Natural killer cell (primary cell): ENCODE results near the gene IFITM2. TPM values are rescaled to one million over a fixed set of nuclear protein-coding genes. Genes with fewer than 3 reads are reported as not detected.
A peak's percentile ranks its signal among the peaks of the same experiment; 100 is the strongest.

ENCODE experiments used
- ATAC-seq, 3 donors: fragments of 150-1000 bp in 2 of 3; fragments of 200-7000 bp in 1 of 3; cut with Tn5 transposase; 1 replicate in 1 of 3; 2 replicates in 2 of 3; pipeline ENCODE4 v1.10.0; 2021; ENCODE audit warnings: mild to moderate bottlenecking in 2 of 3, moderate library complexity in 2 of 3
- DNase-seq, 2 donors: peaks; one replicate each; pipeline versions ENCODE4 v3.0.0 to v3.0.0-alpha.2; 2013 to 2021; ENCODE audit warnings: mixed read lengths in 1 of 2
- H3K27ac ChIP-seq: one replicate; pipeline ENCODE4 v1.5.1; 2013; ENCODE audit warnings: mild to moderate bottlenecking, low read length
- H3K27me3 ChIP-seq: one replicate; pipeline ENCODE4 v1.6.1; 2013; ENCODE audit warnings: low read length; ENCODE audit not compliant: control insufficient read depth, insufficient read depth
- H3K36me3 ChIP-seq: one replicate; pipeline ENCODE4 v1.6.1; 2013; ENCODE audit warnings: low read length; ENCODE audit not compliant: control insufficient read depth, insufficient read depth
- H3K4me1 ChIP-seq: one replicate; pipeline ENCODE4 v1.6.1; 2013; ENCODE audit warnings: low read length; ENCODE audit not compliant: control insufficient read depth, insufficient read depth
- H3K4me3 ChIP-seq: one replicate; pipeline ENCODE4 v1.5.1; 2013; ENCODE audit warnings: low read length
- H3K9me3 ChIP-seq: one replicate; pipeline ENCODE4 v1.6.1; 2013; ENCODE audit warnings: low read length; ENCODE audit not compliant: control insufficient read depth, insufficient read depth
- H3K27ac Mint-ChIP-seq, 2 donors: one replicate each; pipeline ENCODE4 v1.8.0; 2022; ENCODE audit warnings: mild to moderate bottlenecking in 2 of 2, mixed read lengths in 2 of 2, moderate library complexity in 1 of 2
- H3K27me3 Mint-ChIP-seq, 2 donors: one replicate each; pipeline ENCODE4 v1.8.0; 2022; ENCODE audit warnings: low read depth in 2 of 2, mixed read lengths in 2 of 2
- H3K36me3 Mint-ChIP-seq: one replicate; pipeline ENCODE4 v1.8.0; 2022; ENCODE audit warnings: mixed read lengths
- H3K4me1 Mint-ChIP-seq, 2 donors: one replicate each; pipeline ENCODE4 v1.8.0; 2022; ENCODE audit warnings: mixed read lengths in 2 of 2
- H3K4me3 Mint-ChIP-seq: one replicate; pipeline ENCODE4 v1.8.0; 2022; ENCODE audit warnings: mild to moderate bottlenecking, moderate library complexity, mixed read lengths
- H3K9me3 Mint-ChIP-seq, 2 donors: one replicate each; pipeline ENCODE4 v1.8.0; 2022; ENCODE audit warnings: mixed read lengths in 2 of 2
- CTCF ChIP-seq: fragments of 200-600 bp; IDR thresholded peaks from one replicate; pipeline ENCODE4 v1.8.0; 2022; ENCODE audit warnings: antibody characterized with exemption
- WGBS: methylation state at CpG from one replicate; pipeline ENCODE4 v1.1.7; 2013; ENCODE audit warnings: missing lambda C conversion rate; ENCODE audit not compliant: insufficient coverage; 5-methylcytosine and 5-hydroxymethylcytosine counted together
- intact Hi-C: fragments of 100-400 bp; cut with micrococcal nuclease; formaldehyde crosslinking; loops from one replicate; pipeline ENCODE4 v1.14.2; 2022
- total RNA-seq, 4 donors: library from RNA; stranded (reverse); fragments of 120-200 nt in 1 of 4; gene quantifications; one replicate each; pipeline versions ENCODE4 v1.2.3 to v1.2.4, GENCODE V29; 2013 to 2022

Gene IFITM2
- total RNA-seq, 3 donors from 2014 or later (not counting 1 experiment from before 2014, with no cell fraction given) = 1,080 to 1,421 (median 1,273) TPM

- Mint-ChIP-seq H3K27ac (peak overlapping the region; percentile 78 to 88), H3K27me3 (no peaks in the 10 kb centered on the region), H3K4me3 (peak overlapping the region; percentile 71), H3K9me3 (no peaks in the 10 kb centered on the region), H3K4me1 (peaks cover 73 to 78% of the 10 kb centered on the region in 2 donors), H3K36me3 (no peaks in the 10 kb centered on the region)
- DNase-seq = no peak
- Histone ChIP-seq H3K36me3 (no peaks in the 10 kb centered on the region), H3K4me1 (peaks cover 85% of the 10 kb centered on the region), H3K27ac (no peak overlapping the region), H3K27me3 (no peaks in the 10 kb centered on the region), H3K4me3 (no peak overlapping the region), H3K9me3 (peaks cover 4% of the 10 kb centered on the region)
- no peak for TF ChIP-seq CTCF
- no peak for ATAC-seq
- intact Hi-C loops = no loop called here
- 94% methylated on average over 1 of the region's 2 CpGs for WGBS
Observed at GRCh38 chr11:329886-330253, 22.3 kb downstream of the IFITM2 start.

- H3K4me3 ChIP-seq = no peak overlapping the region
- WGBS = 50% methylated on average over 14 of the region's 14 CpGs
- H3K36me3 ChIP-seq = no peaks in the 10 kb centered on the region
- peak in 2 of 3 donors; percentile 4 to 10 for ATAC-seq
- H3K9me3 Mint-ChIP-seq = no peaks in the 10 kb centered on the region
- no peaks in the 10 kb centered on the region for H3K36me3 Mint-ChIP-seq
- intact Hi-C loops = no loop called here
- peak in 1 of 2 donors; percentile 30 for DNase-seq
- peak overlapping the region; percentile 86 for H3K4me3 Mint-ChIP-seq
- H3K9me3 ChIP-seq = peaks cover 4% of the 10 kb centered on the region
- peak overlapping the region; percentile 78 to 88 for H3K27ac Mint-ChIP-seq
- no peaks in the 10 kb centered on the region for H3K27me3 ChIP-seq
- peak overlapping the region; percentile 28 for H3K27ac ChIP-seq
- no peak for TF ChIP-seq CTCF
- H3K27me3 Mint-ChIP-seq = no peaks in the 10 kb centered on the region
- peaks cover 87% of the 10 kb centered on the region for H3K4me1 ChIP-seq
- peaks cover 72 to 77% of the 10 kb centered on the region in 2 donors for H3K4me1 Mint-ChIP-seq
Observed at GRCh38 chr11:330307-330693, 22.7 kb downstream of the IFITM2 start.

GRCh38 chr11:330694-331357 is 23.2 kb downstream of the IFITM2 start:
- Mint-ChIP-seq H3K9me3 (no peaks in the 10 kb centered on the region), H3K4me3 (peak overlapping the region; percentile 86), H3K4me1 (peaks cover 77 to 79% of the 10 kb centered on the region in 2 donors), H3K27ac (peak overlapping the region; percentile 78 to 88), H3K36me3 (no peaks in the 10 kb centered on the region), H3K27me3 (no peaks in the 10 kb centered on the region)
- Histone ChIP-seq H3K4me3 (peak overlapping the region; percentile 28), H3K27ac (peak overlapping the region; percentile 28), H3K36me3 (no peaks in the 10 kb centered on the region), H3K9me3 (peaks cover 4% of the 10 kb centered on the region), H3K4me1 (peaks cover 88% of the 10 kb centered on the region), H3K27me3 (no peaks in the 10 kb centered on the region)
- DNase-seq (peak; percentile 53 to 66), ATAC-seq (peak in 2 of 3 donors; percentile 36 to 43)
- no peak for TF ChIP-seq CTCF
- intact Hi-C loops = no loop called here
- whole genome bisulfite sequencing = 34% methylated on average over 34 of the region's 34 CpGs
